Measurements from ENCODE around the gene WAC.

WAC gene

GRCh38 chr10:28535846-28536245 is 2.9 kb downstream of the WAC start:
- Histone ChIP-seq H3K4me1 (ENCODE audit: control insufficient read depth, low read depth, low read length) (peaks cover 7% of the 10 kb centered on the region), H3K36me3 (ENCODE audit: control insufficient read depth, low read depth, low read length) (peaks cover 65% of the 10 kb centered on the region), H3K27me3 (ENCODE audit: control insufficient read depth, insufficient read depth, low read length) (no peaks in the 10 kb centered on the region), H3K27ac (ENCODE audit: low read length) (no peak overlapping the region), H3K9me3 (ENCODE audit: control insufficient read depth, low read depth, low read length) (no peaks in the 10 kb centered on the region), H3K4me3 (ENCODE audit: low read length) (no peak overlapping the region), H3K9ac (ENCODE audit: low read length) (no peak overlapping the region)

- H3K9me3 ChIP-seq (ENCODE audit: control insufficient read depth, low read depth, low read length), result no peaks in the 10 kb centered on the region
- peaks cover 90% of the 10 kb centered on the region for H3K36me3 ChIP-seq (ENCODE audit: control insufficient read depth, low read depth, low read length)
- H3K27ac ChIP-seq (ENCODE audit: low read length), result no peak overlapping the region
- H3K4me3 ChIP-seq (ENCODE audit: low read length), result no peak overlapping the region
- no peak overlapping the region for H3K9ac ChIP-seq (ENCODE audit: low read length)
- H3K4me1 ChIP-seq (ENCODE audit: control insufficient read depth, low read depth, low read length), result peaks cover 7% of the 10 kb centered on the region
- H3K27me3 ChIP-seq (ENCODE audit: control insufficient read depth, insufficient read depth, low read length), result no peaks in the 10 kb centered on the region
Observed at GRCh38 chr10:28538595-28538994, 5.7 kb downstream of the WAC start.

GRCh38 chr10:28540145-28540544 is 7.2 kb downstream of the WAC start:
- peaks cover 2% of the 10 kb centered on the region for H3K4me1 ChIP-seq (ENCODE audit: control insufficient read depth, low read depth, low read length)
- no peaks in the 10 kb centered on the region for H3K27me3 ChIP-seq (ENCODE audit: control insufficient read depth, insufficient read depth, low read length)
- H3K27ac ChIP-seq (ENCODE audit: low read length), result no peak overlapping the region
- H3K4me3 ChIP-seq (ENCODE audit: low read length), result no peak overlapping the region
- no peaks in the 10 kb centered on the region for H3K9me3 ChIP-seq (ENCODE audit: control insufficient read depth, low read depth, low read length)
- H3K36me3 ChIP-seq (ENCODE audit: control insufficient read depth, low read depth, low read length), result peaks cover 94% of the 10 kb centered on the region
- no peak overlapping the region for H3K9ac ChIP-seq (ENCODE audit: low read length)

- no peak overlapping the region for H3K9ac ChIP-seq (ENCODE audit: low read length)
- H3K36me3 ChIP-seq (ENCODE audit: control insufficient read depth, low read depth, low read length), result peaks cover 92% of the 10 kb centered on the region
- H3K4me1 ChIP-seq (ENCODE audit: control insufficient read depth, low read depth, low read length), result no peaks in the 10 kb centered on the region
Observed at GRCh38 chr10:28541717-28542365, 8.9 kb downstream of the WAC start.

GRCh38 chr10:28542728-28543127 is 9.8 kb downstream of the WAC start:
- Histone ChIP-seq H3K27ac (ENCODE audit: low read length) (no peak overlapping the region), H3K4me1 (ENCODE audit: control insufficient read depth, low read depth, low read length) (no peaks in the 10 kb centered on the region), H3K9ac (ENCODE audit: low read length) (no peak overlapping the region), H3K36me3 (ENCODE audit: control insufficient read depth, low read depth, low read length) (peaks cover 83% of the 10 kb centered on the region), H3K27me3 (ENCODE audit: control insufficient read depth, insufficient read depth, low read length) (no peaks in the 10 kb centered on the region), H3K9me3 (ENCODE audit: control insufficient read depth, low read depth, low read length) (no peaks in the 10 kb centered on the region), H3K4me3 (ENCODE audit: low read length) (no peak overlapping the region)

More at GRCh38 chr10:28541717-28542365, 8.9 kb downstream of the WAC start:
- H3K27me3 ChIP-seq (ENCODE audit: control insufficient read depth, insufficient read depth, low read length), result no peaks in the 10 kb centered on the region
- H3K27ac ChIP-seq (ENCODE audit: low read length), result no peak overlapping the region
- no peak overlapping the region for H3K4me3 ChIP-seq (ENCODE audit: low read length)
- no peaks in the 10 kb centered on the region for H3K9me3 ChIP-seq (ENCODE audit: control insufficient read depth, low read depth, low read length)

- H3K36me3 ChIP-seq (ENCODE audit: control insufficient read depth, low read depth, low read length), result peaks cover 81% of the 10 kb centered on the region
- no peaks in the 10 kb centered on the region for H3K4me1 ChIP-seq (ENCODE audit: control insufficient read depth, low read depth, low read length)
- H3K4me3 ChIP-seq (ENCODE audit: low read length), result no peak overlapping the region
- H3K27me3 ChIP-seq (ENCODE audit: control insufficient read depth, insufficient read depth, low read length), result no peaks in the 10 kb centered on the region
- no peak overlapping the region for H3K9ac ChIP-seq (ENCODE audit: low read length)
- H3K9me3 ChIP-seq (ENCODE audit: control insufficient read depth, low read depth, low read length), result no peaks in the 10 kb centered on the region
- no peak overlapping the region for H3K27ac ChIP-seq (ENCODE audit: low read length)
Observed at GRCh38 chr10:28544058-28544457, 11.1 kb downstream of the WAC start.

- Histone ChIP-seq H3K9me3 (ENCODE audit: control insufficient read depth, low read depth, low read length) (no peaks in the 10 kb centered on the region), H3K4me3 (ENCODE audit: low read length) (no peak overlapping the region), H3K9ac (ENCODE audit: low read length) (no peak overlapping the region), H3K36me3 (ENCODE audit: control insufficient read depth, low read depth, low read length) (peaks cover 81% of the 10 kb centered on the region), H3K4me1 (ENCODE audit: control insufficient read depth, low read depth, low read length) (no peaks in the 10 kb centered on the region), H3K27me3 (ENCODE audit: control insufficient read depth, insufficient read depth, low read length) (no peaks in the 10 kb centered on the region), H3K27ac (ENCODE audit: low read length) (no peak overlapping the region)
Observed at GRCh38 chr10:28545967-28546644, 13.2 kb downstream of the WAC start.

GRCh38 chr10:28548781-28549498 is 16.0 kb downstream of the WAC start:
- H3K4me3 ChIP-seq (ENCODE audit: low read length), result no peak overlapping the region
- H3K27ac ChIP-seq (ENCODE audit: low read length), result no peak overlapping the region
- H3K4me1 ChIP-seq (ENCODE audit: control insufficient read depth, low read depth, low read length), result no peaks in the 10 kb centered on the region
- no peaks in the 10 kb centered on the region for H3K9me3 ChIP-seq (ENCODE audit: control insufficient read depth, low read depth, low read length)
- H3K9ac ChIP-seq (ENCODE audit: low read length), result no peak overlapping the region
- H3K27me3 ChIP-seq (ENCODE audit: control insufficient read depth, insufficient read depth, low read length), result no peaks in the 10 kb centered on the region
- H3K36me3 ChIP-seq (ENCODE audit: control insufficient read depth, low read depth, low read length), result peaks cover 72% of the 10 kb centered on the region

- Histone ChIP-seq H3K4me1 (ENCODE audit: control insufficient read depth, low read depth, low read length) (no peaks in the 10 kb centered on the region), H3K36me3 (ENCODE audit: control insufficient read depth, low read depth, low read length) (peaks cover 74% of the 10 kb centered on the region), H3K27me3 (ENCODE audit: control insufficient read depth, insufficient read depth, low read length) (no peaks in the 10 kb centered on the region), H3K27ac (ENCODE audit: low read length) (no peak overlapping the region), H3K4me3 (ENCODE audit: low read length) (no peak overlapping the region), H3K9me3 (ENCODE audit: control insufficient read depth, low read depth, low read length) (no peaks in the 10 kb centered on the region), H3K9ac (ENCODE audit: low read length) (no peak overlapping the region)
Observed at GRCh38 chr10:28551086-28551485, 18.2 kb downstream of the WAC start.

GRCh38 chr10:28552775-28553174 is 19.9 kb downstream of the WAC start:
- Histone ChIP-seq H3K36me3 (ENCODE audit: control insufficient read depth, low read depth, low read length) (peaks cover 72% of the 10 kb centered on the region), H3K27ac (ENCODE audit: low read length) (no peak overlapping the region), H3K27me3 (ENCODE audit: control insufficient read depth, insufficient read depth, low read length) (no peaks in the 10 kb centered on the region), H3K4me1 (ENCODE audit: control insufficient read depth, low read depth, low read length) (no peaks in the 10 kb centered on the region), H3K9ac (ENCODE audit: low read length) (no peak overlapping the region), H3K9me3 (ENCODE audit: control insufficient read depth, low read depth, low read length) (no peaks in the 10 kb centered on the region), H3K4me3 (ENCODE audit: low read length) (no peak overlapping the region)

- Histone ChIP-seq H3K9me3 (ENCODE audit: control insufficient read depth, low read depth, low read length) (no peaks in the 10 kb centered on the region), H3K27ac (ENCODE audit: low read length) (no peak overlapping the region), H3K4me1 (ENCODE audit: control insufficient read depth, low read depth, low read length) (peaks cover 3% of the 10 kb centered on the region), H3K27me3 (ENCODE audit: control insufficient read depth, insufficient read depth, low read length) (no peaks in the 10 kb centered on the region), H3K9ac (ENCODE audit: low read length) (no peak overlapping the region), H3K4me3 (ENCODE audit: low read length) (no peak overlapping the region), H3K36me3 (ENCODE audit: control insufficient read depth, low read depth, low read length) (peaks cover 62% of the 10 kb centered on the region)
Observed at GRCh38 chr10:28554009-28554408, 21.1 kb downstream of the WAC start.
